Measurements from ENCODE around the gene ADGRD2. TPM values are rescaled to one million over a fixed set of nuclear protein-coding genes. Genes with fewer than 3 reads are reported as not detected.

Gene ADGRD2
- polyA plus RNA-seq, 3 donors = 0.17 TPM; not detected in 2

DNA sequence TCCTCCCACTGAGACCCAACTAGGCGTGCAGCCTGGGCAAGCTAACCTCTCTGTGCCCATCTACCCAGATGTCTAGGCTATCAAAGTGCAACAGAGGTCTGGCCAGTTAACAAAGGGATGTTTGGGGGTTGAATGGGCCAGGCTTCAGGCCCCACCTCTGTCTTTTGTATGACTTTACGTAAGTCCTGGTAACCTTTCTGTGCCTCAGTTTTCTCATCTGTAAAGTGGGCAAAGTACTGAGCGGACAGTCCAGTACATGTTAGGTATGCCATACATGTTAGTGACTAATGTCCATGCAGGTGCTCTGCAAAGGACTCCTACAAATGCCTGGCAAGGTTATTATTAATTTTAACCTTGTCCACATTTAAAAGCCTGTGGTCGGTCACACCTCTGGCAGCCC lies 43.0 kb downstream of the ADGRD2 start:
- no peak for DNase-seq (ENCODE audit: low read depth in 3 of 3, low spot score in 2 of 3)

DNA sequence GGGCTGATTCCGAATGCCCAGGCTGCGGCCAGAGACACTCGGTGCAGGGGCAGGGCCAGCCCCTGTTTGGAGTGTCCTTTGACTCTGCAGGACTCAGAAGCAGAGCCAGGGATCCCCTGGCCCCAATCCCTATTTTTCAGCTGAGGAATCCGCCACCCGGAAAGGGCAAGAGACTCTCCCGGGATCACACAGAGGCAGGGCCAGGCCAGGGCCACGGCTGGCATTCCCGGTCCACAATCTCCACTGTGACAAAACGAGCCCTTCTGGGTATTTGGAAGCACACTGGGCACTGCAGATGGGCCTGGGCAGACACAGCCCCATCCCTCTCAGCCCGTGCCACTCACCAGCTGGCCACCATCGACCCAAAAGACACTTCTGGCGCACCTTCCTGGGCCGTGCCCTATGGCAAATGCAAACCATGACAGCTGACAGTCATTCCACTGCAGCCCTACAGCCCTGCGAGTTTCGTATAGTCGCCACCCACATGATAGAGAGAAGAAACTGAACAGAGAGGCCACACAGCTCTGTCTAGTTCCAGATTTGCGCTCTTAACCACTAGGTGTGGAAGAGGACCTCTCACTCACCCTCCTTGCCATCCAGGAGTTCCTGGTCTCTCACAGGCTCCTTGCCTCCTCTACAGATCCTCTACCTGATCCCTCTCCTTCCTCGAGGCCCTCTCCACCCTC lies 43.7 kb downstream of the ADGRD2 start:
- DNase-seq (ENCODE audit: low read depth in 3 of 3, low spot score in 2 of 3) = no peak

DNA sequence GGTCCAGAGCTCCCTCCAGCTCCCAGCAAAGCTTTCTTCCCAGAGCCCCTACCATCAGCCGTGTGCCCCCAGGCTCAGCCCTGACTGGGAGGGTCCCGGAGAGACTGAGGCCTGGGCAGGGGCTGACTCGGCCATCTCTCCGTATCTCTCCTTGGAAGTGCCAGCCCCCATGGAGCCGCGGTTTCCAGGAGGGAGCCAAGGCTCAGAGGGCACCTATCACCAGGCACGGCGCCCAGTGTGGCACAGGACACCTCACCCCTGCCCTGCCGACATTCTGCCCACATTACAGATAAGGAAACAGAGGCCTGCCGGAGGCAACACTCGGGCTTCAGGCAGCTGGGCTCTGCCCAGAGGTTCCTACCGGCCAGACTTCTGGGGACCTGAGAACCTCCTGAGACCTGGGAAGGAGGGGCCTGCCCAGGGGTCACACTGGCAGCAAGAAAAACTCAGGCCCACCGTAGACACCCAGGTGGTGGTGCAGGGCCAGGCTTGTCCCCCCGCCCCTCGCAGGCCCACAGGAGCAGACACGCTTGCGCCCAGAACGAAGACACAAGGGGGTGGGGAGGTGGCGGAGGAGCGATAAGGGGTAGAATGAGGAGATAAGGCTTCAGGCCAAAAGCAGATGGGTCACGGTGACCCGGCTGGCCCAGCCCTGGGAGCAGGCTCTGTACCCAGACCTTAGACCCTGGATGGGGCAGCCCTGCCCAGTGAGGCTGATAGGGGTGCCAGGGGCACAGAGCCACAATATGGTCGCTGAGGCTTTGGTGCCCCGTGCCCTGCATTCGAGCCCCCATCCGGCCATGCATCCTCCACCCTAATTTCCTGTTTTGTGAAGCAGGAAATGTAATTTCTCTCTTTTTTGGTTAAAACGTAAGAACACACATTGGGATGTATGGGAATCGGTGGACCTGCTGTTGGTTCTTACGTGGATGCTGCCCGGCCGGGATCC lies 45.1 kb downstream of the ADGRD2 start:
- no peak for DNase-seq (ENCODE audit: low read depth in 3 of 3, low spot score in 2 of 3)

DNA sequence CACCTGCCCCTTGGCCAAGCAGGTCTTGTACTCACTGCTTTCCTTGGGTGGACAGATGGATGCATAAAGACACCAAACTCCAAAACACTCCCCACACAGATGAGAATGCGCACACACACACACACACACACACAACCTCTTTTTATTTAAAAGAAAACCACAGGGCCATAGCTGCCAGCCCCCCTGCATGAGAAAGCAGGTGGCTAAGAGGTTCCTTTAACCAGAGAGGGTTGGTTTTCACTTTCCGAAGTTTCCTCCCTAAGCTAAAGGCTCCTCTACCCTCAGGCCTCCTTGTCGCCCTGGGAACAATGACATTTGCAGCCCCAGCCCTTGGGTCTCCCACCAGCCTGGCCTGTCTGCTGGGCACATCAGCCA lies 45.8 kb downstream of the ADGRD2 start:
- peak in 2 of 3 donors; percentile 8 to 32 for DNase-seq (ENCODE audit: low read depth in 3 of 3, low spot score in 2 of 3)

DNA sequence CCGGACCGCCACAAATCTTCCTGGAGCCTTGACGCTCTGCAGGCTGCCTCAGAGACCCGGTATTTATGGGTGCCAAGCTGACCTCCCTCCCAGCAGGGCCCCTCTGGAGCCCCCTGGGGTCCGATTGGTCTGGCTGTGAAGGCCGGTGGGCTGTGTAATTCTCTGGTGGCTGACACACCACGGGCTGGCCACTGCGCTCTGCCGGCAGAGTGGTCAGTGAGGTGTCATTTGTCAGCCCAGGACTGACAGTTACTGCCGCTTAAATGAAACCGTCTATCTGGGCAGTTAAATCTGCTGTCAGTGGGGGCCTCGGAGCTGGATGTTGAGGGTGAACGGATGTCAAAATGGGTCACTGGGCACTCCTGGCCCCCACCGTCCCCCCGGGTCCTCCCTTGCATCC lies 46.2 kb downstream of the ADGRD2 start:
- DNase-seq (ENCODE audit: low read depth in 3 of 3, low spot score in 2 of 3) = peak; percentile 12 to 59 (median 29)

DNA sequence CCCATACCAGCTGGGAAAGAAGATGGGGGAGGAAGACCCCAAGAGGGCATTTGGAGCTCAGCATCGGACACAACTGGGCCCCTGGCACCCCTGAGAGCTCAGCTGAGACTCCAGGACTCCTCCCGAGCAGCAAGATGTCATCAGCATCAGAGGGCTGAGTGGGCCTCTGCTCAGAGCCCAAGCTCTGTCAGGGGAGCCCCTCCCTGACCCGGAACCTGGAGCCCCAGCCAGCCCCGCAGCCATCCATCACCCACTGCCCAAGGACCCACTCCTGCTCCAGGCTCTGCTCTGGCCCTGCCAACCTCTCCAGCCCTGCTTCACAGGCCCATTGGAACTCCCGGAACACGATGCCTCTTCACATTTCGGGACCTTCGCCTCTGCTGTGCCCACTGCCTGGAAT lies 47.2 kb downstream of the ADGRD2 start:
- no peak for DNase-seq (ENCODE audit: low read depth in 3 of 3, low spot score in 2 of 3)

DNA sequence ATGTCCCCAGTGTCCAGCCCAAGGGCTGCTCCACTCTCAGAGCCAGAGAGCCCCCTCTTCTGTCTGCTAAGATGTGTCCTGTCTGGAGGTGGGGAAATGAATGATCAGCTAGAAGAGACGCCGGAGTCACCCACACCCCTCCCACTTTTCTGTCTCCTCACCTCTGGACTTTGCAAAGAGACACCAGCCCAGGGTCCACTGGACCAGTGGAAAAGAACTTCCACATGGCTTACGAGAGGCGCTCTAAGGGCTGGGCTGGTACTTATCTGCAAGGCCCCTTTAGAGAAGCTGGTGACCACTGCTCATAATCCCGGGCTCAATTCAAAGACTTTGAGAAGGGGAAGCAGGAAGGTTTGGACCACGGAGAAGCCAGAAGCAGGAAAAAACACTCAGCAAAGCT lies 47.8 kb downstream of the ADGRD2 start:
- DNase-seq (ENCODE audit: low read depth in 3 of 3, low spot score in 2 of 3) = no peak

DNA sequence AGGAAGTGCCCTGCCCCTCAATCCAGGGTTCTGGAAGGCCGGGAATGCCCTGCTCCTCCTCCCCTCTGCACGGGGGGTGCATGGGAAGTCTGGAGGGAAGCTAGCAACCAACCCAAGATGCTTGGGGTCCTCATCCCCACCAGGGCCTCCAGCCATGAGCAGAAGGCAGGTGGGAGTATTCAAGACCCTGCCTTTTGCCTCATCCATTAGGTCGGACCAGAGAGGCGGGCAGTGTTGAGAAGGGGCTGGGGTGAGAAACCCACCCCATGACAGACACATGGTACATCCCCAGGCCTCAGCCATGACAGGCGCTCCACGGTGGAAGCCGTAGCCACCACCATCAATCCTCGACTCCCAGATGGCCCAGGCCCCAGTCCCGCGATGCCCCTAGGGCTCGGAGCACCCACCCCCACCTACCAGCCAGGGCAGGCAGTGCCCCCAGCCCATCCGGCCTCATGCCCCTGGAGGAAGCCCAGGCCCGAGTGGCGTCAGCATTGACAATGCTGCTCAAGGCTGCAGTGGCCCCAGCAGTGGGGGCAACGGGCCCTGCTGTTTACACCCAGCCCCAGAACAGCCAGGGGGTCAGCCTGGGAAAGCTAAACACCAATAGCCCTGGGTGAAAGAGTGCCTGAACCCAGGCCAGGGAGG lies 48.4 kb downstream of the ADGRD2 start:
- DNase-seq (ENCODE audit: low read depth in 3 of 3, low spot score in 2 of 3) = no peak

DNA sequence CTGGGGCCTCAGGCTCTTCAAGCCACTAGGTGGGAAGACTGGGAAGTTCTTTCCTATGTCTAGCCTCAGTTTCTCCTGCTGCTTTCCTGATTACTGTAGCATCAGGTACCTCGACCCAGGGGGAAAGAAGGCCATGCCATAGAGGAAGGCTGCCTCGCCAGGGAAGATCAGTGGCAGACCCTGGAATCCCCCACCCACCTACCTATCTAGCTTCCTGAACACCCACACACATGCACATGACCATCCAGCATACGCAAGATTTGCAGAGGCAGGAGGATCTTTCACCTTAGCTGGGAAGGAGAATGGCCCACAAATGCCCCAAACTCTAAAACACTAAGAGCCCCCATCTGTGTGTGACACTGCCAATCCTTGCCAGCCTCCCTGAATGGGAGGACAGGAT lies 49.0 kb downstream of the ADGRD2 start:
- DNase-seq (ENCODE audit: low read depth in 3 of 3, low spot score in 2 of 3) = no peak

DNA sequence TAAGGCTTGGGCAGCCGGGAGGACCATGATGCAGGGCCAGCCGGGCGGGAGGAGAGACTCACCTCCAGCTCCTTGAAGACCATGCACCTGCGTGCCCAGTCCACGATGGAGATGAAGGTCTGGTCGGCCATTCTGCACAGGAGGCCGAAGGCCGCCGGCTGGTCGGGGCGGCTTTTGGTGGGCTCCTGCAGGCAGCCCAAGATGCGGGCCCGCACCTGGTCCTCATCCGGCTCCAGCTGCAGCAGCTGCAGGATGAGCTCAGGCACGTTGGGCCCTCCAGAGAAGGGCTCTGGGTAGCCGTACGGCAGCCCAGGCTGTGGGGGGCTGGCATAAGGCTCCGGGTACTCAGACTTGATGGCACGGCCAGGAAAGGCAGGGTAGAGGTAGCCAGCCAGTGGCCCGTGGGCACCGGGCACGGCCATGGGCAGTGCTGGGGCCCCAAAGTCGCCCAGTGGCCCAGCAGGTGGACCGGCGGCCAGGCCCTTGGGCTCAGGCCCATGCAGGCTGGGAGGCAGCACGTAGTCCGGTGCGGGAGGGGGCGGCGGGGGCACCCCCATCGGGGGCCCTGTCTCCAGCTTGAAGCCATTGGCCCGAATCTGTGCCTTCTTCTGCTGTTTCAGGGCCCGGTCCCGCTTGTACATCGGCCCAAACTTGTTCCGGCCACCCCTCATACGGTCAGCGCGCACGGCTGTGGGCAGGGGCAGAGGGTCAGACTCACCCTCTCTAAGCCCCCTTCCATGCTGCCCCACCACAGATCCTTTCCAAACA lies 50.0 kb downstream of the ADGRD2 start:
- DNase-seq (ENCODE audit: low read depth in 3 of 3, low spot score in 2 of 3) = no peak

DNA sequence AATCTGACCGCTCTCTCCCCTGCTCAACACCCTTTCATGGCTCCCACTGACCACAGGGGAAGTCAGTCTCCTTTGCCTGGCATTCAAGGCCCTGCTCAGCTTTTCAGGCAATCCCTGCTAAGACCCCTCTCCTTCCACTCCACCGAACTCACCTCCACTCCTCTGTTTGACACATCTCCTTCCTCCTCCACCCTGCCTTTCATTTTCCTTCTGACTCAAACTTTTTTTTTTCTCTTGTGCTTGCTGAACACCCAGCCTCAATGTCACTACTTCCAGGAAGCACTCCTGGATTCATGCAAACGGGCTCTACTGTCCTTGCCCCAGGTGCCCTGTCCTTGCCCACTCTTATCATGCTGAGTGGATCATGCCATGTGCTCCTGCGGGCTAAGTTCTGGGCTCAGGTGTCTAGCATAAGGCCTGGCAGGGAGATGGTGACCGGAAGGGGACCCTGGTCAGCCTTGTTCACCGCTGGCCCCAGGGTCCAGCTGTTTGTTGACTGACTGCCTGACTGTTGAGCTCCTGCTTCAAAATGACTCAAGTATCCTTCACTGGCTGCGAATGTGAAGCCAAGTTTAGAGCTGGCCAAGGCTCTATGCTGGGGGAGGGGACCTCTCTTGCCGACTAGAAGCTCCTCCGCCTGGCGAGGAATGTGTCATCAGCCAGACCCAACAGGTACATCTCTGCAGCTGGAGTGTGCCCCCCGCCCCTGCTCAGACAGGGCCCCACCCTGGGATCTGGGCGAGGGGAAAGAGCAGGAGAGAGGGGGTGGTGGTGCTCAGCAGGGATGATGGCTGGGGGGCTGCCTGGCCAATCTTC lies 50.8 kb downstream of the ADGRD2 start:
- DNase-seq (ENCODE audit: low read depth in 3 of 3, low spot score in 2 of 3) = no peak

DNA sequence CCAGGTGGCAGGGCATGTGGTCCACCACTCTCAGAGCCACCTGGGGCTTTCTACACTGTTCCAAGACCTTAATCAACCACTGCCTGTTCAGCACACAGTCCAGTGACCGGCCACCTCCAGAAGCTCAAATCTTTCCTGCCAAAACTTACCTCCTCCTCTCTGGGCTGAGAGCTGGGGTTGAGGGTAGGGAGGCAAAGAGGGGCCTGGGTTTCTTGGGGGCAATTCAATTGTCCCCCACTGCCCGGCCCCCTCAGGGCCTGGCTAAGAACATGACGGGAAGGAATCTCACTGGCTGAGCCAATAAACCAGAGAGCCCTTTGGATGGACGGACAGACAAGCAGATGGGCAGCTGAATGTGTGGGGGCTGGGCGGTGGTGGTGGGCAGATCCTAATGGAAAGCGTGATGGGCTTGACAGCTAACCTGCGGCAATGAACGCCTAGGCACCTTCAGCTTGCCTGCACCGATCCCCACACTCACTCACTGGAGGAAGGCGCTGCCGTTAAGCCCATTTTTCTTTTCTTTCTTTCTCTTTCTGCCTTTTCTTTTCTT lies 51.6 kb downstream of the ADGRD2 start:
- no peak for DNase-seq (ENCODE audit: low read depth in 3 of 3, low spot score in 2 of 3)

DNA sequence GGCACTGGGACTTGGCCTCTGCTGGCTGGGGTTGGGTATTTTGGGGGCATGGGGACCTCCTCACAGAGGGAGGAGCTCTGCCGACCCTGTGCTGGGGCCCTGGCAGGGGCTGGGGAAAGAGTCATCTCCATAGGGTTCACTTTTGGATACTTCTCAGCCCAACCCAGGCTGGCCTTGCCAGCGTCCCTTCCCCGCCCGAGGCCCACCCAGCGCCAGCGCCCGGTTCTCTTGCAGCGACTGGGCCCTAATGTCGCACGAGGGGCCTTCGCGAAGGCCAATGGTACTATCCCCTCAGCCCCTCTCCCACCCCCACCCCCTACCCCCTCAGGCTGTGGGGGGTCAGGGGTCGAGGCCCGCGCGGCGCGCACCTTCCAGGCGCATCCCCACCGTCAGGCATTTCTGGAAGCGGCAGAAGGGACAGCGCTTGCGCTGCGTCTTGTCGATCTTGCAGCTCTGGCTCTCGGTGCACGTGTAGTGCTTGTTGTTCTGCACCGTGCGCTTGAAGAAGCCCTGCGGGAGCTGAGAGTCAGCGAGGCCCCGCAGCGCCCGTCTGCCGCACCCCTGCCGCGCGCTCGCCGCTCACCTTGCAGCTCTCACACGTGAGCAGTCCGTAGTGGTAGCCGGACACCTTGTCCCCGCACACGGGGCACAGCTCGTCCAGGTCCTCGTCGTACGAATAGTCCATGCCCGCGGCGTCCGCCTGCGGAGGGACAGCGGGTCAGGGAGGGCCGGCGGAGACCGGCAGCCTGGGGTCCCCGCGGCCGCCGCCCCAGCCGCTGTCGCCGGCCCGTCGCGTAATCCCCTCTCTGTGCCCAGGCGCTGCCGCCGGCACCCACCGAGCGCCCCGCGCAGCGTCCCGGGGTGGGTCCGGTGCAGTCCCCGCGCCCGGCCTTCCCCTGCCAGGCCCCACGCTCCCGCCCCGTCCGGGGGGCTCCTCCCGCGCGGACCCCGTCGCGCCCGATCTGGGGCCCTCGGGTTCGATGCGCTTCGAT lies 52.8 kb downstream of the ADGRD2 start:
- no peak for DNase-seq (ENCODE audit: low read depth in 3 of 3, low spot score in 2 of 3)

DNA sequence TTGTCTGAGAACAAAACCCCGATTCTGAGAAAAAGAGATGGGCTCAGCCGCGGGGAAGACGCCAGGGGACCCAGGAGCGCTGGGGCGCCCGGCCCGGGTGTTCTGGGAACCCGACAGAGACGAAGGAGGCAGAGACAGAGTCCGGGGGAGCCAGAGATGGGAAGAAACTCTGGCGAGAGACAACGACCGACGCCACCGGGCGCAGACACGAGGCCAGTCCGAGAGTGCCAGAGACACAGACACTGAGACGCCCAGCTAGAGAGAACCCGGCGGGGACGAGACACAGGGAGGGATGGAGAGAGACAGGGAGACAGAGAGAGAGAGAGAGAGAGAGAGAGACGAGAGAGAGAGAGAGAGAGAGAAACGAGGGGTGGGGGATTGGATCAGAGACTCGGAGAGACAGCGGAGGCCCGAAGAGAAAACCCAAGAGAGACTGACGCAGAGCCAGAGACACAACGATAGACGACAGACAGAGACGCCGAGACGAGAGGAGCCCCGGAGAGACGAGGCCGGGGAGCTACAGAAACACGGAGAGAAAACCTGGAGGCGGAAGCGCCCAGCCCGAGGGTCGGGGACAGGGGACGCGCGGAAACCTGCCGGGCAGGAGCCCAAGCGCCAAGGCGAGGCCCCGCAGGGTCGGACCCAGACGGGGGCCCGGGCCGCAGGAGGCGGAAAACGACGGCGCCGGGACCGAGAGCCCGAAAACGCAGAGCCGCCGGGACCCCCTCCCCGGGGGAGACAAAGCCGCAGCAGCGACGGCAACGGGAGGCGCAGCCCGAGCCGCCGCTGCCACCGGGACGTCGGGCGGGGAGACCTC lies 53.7 kb downstream of the ADGRD2 start:
- DNase-seq (ENCODE audit: low read depth in 3 of 3, low spot score in 2 of 3) = peak in 1 of 3 donors; percentile 8

DNA sequence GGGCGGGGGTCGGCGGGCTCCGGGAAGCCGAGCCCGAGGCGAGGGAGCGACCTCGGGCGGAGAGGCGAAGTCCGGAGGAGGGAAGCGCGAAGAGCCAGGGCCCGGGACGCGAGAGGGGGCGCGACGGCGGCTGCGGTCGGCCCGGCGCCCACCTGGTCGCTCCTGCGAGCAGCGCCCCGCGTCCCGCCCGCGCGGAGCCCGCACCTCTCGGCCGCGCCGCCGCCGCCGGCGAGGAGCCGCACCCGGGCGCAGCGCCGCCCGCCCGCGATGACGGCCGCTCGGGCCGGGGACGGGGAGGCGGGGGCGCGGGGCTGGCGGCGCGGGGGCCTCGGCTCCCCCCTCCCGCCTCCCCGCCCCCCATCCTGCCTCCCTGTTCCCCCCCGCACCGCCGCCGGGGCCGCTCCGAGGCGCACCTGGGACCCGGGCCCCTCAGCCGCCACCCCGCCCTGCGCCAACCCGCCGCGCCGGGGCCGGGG lies 54.3 kb downstream of the ADGRD2 start:
- DNase-seq (ENCODE audit: low read depth in 3 of 3, low spot score in 2 of 3) = no peak

DNA sequence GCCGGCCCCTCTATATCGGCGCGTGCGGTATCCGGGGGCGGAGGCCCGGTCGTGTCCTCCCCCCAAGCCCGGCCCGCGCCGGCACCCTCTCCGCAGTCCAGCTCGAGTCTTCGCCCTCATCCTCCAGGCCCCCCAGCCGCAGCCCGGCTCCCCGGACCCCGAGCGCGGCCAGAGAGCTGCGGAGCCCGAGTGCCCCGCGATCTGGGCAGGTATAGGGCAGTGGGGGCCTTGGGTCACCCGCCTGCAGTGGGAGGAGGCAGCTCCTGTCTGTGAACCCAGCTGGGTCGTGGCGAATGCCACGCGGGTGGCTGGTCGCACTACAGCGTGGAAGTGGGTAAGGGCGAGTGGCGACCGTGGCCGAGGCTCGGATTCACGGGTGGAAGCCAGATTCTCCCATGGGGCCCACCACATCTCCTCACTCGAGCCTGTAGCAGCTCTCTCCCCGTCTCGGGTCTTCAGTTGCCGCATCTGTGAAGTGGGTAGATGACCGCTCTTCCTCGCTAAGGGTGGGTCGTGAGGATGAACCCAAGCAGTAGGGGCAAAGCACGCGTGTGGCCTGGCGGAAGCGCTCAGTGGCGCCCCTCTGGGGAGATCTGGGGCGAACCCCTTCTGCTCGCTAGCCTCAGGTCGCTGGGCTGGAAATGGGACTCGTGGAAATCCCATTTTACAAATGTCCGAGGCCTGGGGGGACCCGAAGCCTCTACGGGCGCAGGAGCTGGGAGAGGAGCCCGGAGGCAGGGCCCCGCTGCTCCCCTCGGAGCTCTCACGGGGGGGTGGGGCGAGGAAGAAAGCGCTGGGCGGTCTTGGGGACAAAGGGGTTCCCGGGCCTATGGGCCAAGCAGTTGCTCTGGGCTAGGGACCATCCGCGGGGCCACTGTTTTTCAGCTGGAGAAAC lies 55.0 kb downstream of the ADGRD2 start:
- no peak for DNase-seq (ENCODE audit: low read depth in 3 of 3, low spot score in 2 of 3)

Measured in right renal cortex interstitium (tissue), 3 donors.